Measurements from ENCODE around the gene SLC28A2. TPM values are rescaled to one million over a fixed set of nuclear protein-coding genes. Genes with fewer than 3 reads are reported as not detected.
"Not testable (repeated sequence)": the region's sequence is repeated elsewhere in the genome, so short reads cannot be mapped to it uniquely, and the experiment has no call there.

Gene SLC28A2
- total RNA-seq, 1 donor from 2014 or later, result 0.35 TPM

GRCh38 chr15:45306105-45306504 lies 54.1 kb downstream of the SLC28A2 start:
- no peak overlapping the region for H3K27ac ChIP-seq
- intact Hi-C loops (cut with DNase I), result no loop called here
- DNase-seq (no peak), ATAC-seq (no peak)
- no peak for TF ChIP-seq CTCF (IDR thresholded peaks at IDR 0.05)
- peaks cover 17% of the 10 kb centered on the region for H3K27me3 ChIP-seq
- H3K4me3 ChIP-seq, result no peak overlapping the region
- H3K4me1 ChIP-seq, result no peaks in the 10 kb centered on the region
- H3K9me3 ChIP-seq, result no peaks in the 10 kb centered on the region
- H3K36me3 ChIP-seq, result no peaks in the 10 kb centered on the region

GRCh38 chr15:45307230-45307924 lies 55.3 kb downstream of the SLC28A2 start:
- Histone ChIP-seq H3K4me3 (peak overlapping the region; percentile 22), H3K9me3 (no peaks in the 10 kb centered on the region), H3K27ac (no peak overlapping the region), H3K27me3 (peaks cover 17% of the 10 kb centered on the region), H3K4me1 (no peaks in the 10 kb centered on the region), H3K36me3 (no peaks in the 10 kb centered on the region)
- no peak for DNase-seq
- peak; percentile 69 for ATAC-seq
- TF ChIP-seq CTCF (IDR thresholded peaks at IDR 0.05), result peak; percentile 66
- intact Hi-C loops (cut with DNase I), result no loop called here

- H3K4me3 ChIP-seq; H3K4me1 ChIP-seq; ATAC-seq; intact Hi-C loops (cut with DNase I); DNase-seq; H3K36me3 ChIP-seq; H3K27me3 ChIP-seq; H3K9me3 ChIP-seq; H3K27ac ChIP-seq: not testable (repeated sequence)
Observed at GRCh38 chr15:45314117-45314516, 62.1 kb downstream of the SLC28A2 start.

- no peak overlapping the region for H3K4me3 ChIP-seq
- TF ChIP-seq CTCF (IDR thresholded peaks at IDR 0.05), result peak; percentile 7
- no peak for DNase-seq
- no peak overlapping the region for H3K27ac ChIP-seq
- H3K36me3 ChIP-seq, result no peaks in the 10 kb centered on the region
- no peaks in the 10 kb centered on the region for H3K27me3 ChIP-seq
- intact Hi-C loops (cut with DNase I), result no loop called here
- no peak for ATAC-seq
- H3K9me3 ChIP-seq, result no peaks in the 10 kb centered on the region
- no peaks in the 10 kb centered on the region for H3K4me1 ChIP-seq
Observed at GRCh38 chr15:45314960-45315359, 62.9 kb downstream of the SLC28A2 start.

- H3K27me3 ChIP-seq, result no peaks in the 10 kb centered on the region
Observed at GRCh38 chr15:45319472-45320214, 67.6 kb downstream of the SLC28A2 start.

More at GRCh38 chr15:45319472-45320214, 67.6 kb downstream of the SLC28A2 start:
- no peak for TF ChIP-seq CTCF (IDR thresholded peaks at IDR 0.05)
- H3K9me3 ChIP-seq, result no peaks in the 10 kb centered on the region
- H3K4me1 ChIP-seq, result no peaks in the 10 kb centered on the region
- no peak overlapping the region for H3K27ac ChIP-seq
- H3K36me3 ChIP-seq, result no peaks in the 10 kb centered on the region
- DNase-seq, result no peak
- intact Hi-C loops (cut with DNase I), result no loop called here
- H3K4me3 ChIP-seq, result no peak overlapping the region
- no peak for ATAC-seq
